ENCODE data around the gene GAS6.

- TF ChIP-seq CTCF (IDR thresholded peaks at IDR 0.05): no peak
- TF ChIP-seq POLR2A (IDR thresholded peaks at IDR 0.05): no peak
- no peak for TF ChIP-seq POLR2AphosphoS5 (IDR thresholded peaks at IDR 0.05)
These were observed 42.0 kb downstream of the GAS6 start for GRCh38 chr13:113821847-113822246.

All from upper lobe of left lung (tissue), 4 donors.